H9 (cell line): ENCODE results near the gene ATAD1. TPM values are rescaled to one million over a fixed set of nuclear protein-coding genes. Genes with fewer than 3 reads are reported as not detected.
A peak's percentile ranks its signal among the peaks of the same experiment; 100 is the strongest.

ENCODE experiments used
- DNase-seq: peaks from one replicate; pipeline ENCODE4 v3.0.0-alpha.2; 2017
- H2AFZ ChIP-seq: one replicate; pipeline ENCODE4 v1.6.1; 2013; ENCODE audit warnings: mild to moderate bottlenecking, low read length, control low read depth, moderate library complexity
- H2AK5ac ChIP-seq: 2 replicates; pipeline ENCODE4 v1.6.1; 2013; ENCODE audit warnings: low read length, control low read depth, mixed read lengths; ENCODE audit not compliant: insufficient read length
- H2BK120ac ChIP-seq: one replicate; pipeline ENCODE4 v1.6.1; 2013; ENCODE audit warnings: low read depth, mild to moderate bottlenecking, low read length, control low read depth, inconsistent platforms; ENCODE audit not compliant: poor library complexity, severe bottlenecking
- H2BK12ac ChIP-seq: 2 replicates; pipeline ENCODE4 v1.6.1; 2013; ENCODE audit warnings: low read length, control low read depth, mixed read lengths, low read depth; ENCODE audit not compliant: insufficient read length
- H2BK15ac ChIP-seq: 2 replicates; pipeline ENCODE4 v1.6.1; 2013; ENCODE audit warnings: low read depth, low read length, control low read depth
- H2BK20ac ChIP-seq: one replicate; pipeline ENCODE4 v1.6.1; 2013; ENCODE audit warnings: low read depth, mild to moderate bottlenecking, low read length, control low read depth, inconsistent platforms; ENCODE audit not compliant: poor library complexity, severe bottlenecking
- H2BK5ac ChIP-seq: 2 replicates; pipeline ENCODE4 v1.6.1; 2013; ENCODE audit warnings: low read length, control low read depth, mixed read lengths; ENCODE audit not compliant: insufficient read length
- H3K14ac ChIP-seq: 2 replicates; pipeline ENCODE4 v1.6.1; 2013; ENCODE audit warnings: low read length, control low read depth; ENCODE audit not compliant: insufficient read depth
- H3K18ac ChIP-seq: 2 replicates; pipeline ENCODE4 v1.6.1; 2013; ENCODE audit warnings: low read depth, mild to moderate bottlenecking, mixed read lengths, low read length, control low read depth; ENCODE audit not compliant: insufficient read length
- H3K23ac ChIP-seq: 2 replicates; pipeline ENCODE4 v1.6.1; 2013; ENCODE audit warnings: low read length, control low read depth, mixed read lengths, low read depth; ENCODE audit not compliant: insufficient read length
- H3K23me2 ChIP-seq: 2 replicates; pipeline ENCODE4 v1.6.1; 2013; ENCODE audit warnings: low read depth, mild to moderate bottlenecking, mixed read lengths, low read length, control low read depth; ENCODE audit not compliant: insufficient read length, poor library complexity, severe bottlenecking
- H3K27ac ChIP-seq: 2 replicates; pipeline ENCODE4 v1.5.1; 2013; ENCODE audit warnings: low read length, control low read depth, mixed read lengths, low read depth; ENCODE audit not compliant: insufficient read length
- H3K27me3 ChIP-seq: 2 replicates; pipeline ENCODE4 v1.6.1; 2013; ENCODE audit warnings: low read length, control low read depth, inconsistent platforms; ENCODE audit not compliant: insufficient read depth
- H3K4ac ChIP-seq: 2 replicates; pipeline ENCODE4 v1.6.1; 2013; ENCODE audit warnings: low read depth, mild to moderate bottlenecking, control low read depth, inconsistent platforms, low read length, moderate library complexity
- H3K4me1 ChIP-seq: 2 replicates; pipeline ENCODE4 v1.6.1; 2013; ENCODE audit warnings: low read length, control low read depth, inconsistent platforms; ENCODE audit not compliant: insufficient read depth
- H3K4me2 ChIP-seq: 2 replicates; pipeline ENCODE4 v1.6.1; 2013; ENCODE audit warnings: low read length, control low read depth, mixed read lengths; ENCODE audit not compliant: insufficient read length, insufficient read depth
- H3K56ac ChIP-seq: 2 replicates; pipeline ENCODE4 v1.6.1; 2013; ENCODE audit warnings: low read depth, mild to moderate bottlenecking, mixed read lengths, low read length, control low read depth; ENCODE audit not compliant: insufficient read length
- H3K79me1 ChIP-seq: 2 replicates; pipeline ENCODE4 v1.6.1; 2013; ENCODE audit warnings: low read depth, mild to moderate bottlenecking, moderate library complexity, low read length, control low read depth, inconsistent platforms; ENCODE audit not compliant: insufficient read depth, poor library complexity, severe bottlenecking
- H3K79me2 ChIP-seq: 2 replicates; pipeline ENCODE4 v1.6.1; 2013; ENCODE audit warnings: low read length, control low read depth, inconsistent platforms; ENCODE audit not compliant: insufficient read depth
- H3K9ac ChIP-seq: 2 replicates; pipeline ENCODE4 v1.6.1; 2013; ENCODE audit warnings: low read length, control low read depth, mixed read lengths; ENCODE audit not compliant: insufficient read length; ENCODE audit errors: extremely low read depth
- H3K9me3 ChIP-seq: one replicate; pipeline ENCODE4 v1.6.1; 2013; ENCODE audit warnings: low read depth, low read length, inconsistent platforms; ENCODE audit not compliant: control insufficient read depth
- H3T11ph ChIP-seq: one replicate; pipeline ENCODE4 v1.6.1; 2013; ENCODE audit warnings: mild to moderate bottlenecking, low read length, control low read depth, inconsistent platforms
- H4K20me1 ChIP-seq: one replicate; pipeline ENCODE4 v1.6.1; 2013; ENCODE audit not compliant: control insufficient read depth, insufficient read length, insufficient read depth
- H4K5ac ChIP-seq: 2 replicates; pipeline ENCODE4 v1.6.1; 2013; ENCODE audit warnings: low read depth, mild to moderate bottlenecking, mixed read lengths, low read length, control low read depth; ENCODE audit not compliant: insufficient read length
- H4K8ac ChIP-seq: replicated peaks from 2 replicates; pipeline ENCODE4 v1.6.1; 2013; ENCODE audit warnings: low read length, control low read depth, mixed read lengths, low read depth; ENCODE audit not compliant: insufficient read length
- H4K91ac ChIP-seq: 2 replicates; pipeline ENCODE4 v1.6.1; 2013; ENCODE audit warnings: low read depth, mild to moderate bottlenecking, moderate library complexity, mixed read lengths, low read length, control low read depth; ENCODE audit not compliant: insufficient read length
- H3K27ac Mint-ChIP-seq, 3 experiments: 2 replicates in 2 of 3; 3 replicates in 1 of 3; pipeline ENCODE4 v1.8.0; 2020 to 2021; ENCODE audit warnings: mixed read lengths in 3 of 3, mild to moderate bottlenecking in 1 of 3, moderate library complexity in 1 of 3
- H3K27me3 Mint-ChIP-seq: 2 replicates; pipeline ENCODE4 v1.8.0; 2021; ENCODE audit warnings: low read depth, mild to moderate bottlenecking, moderate library complexity, mixed read lengths
- H3K36me3 Mint-ChIP-seq, 3 experiments: 2 replicates in 2 of 3; 3 replicates in 1 of 3; pipeline ENCODE4 v1.8.0; 2020 to 2021; ENCODE audit warnings: low read depth in 3 of 3, mixed read lengths in 3 of 3; ENCODE audit not compliant: insufficient read depth in 1 of 3
- H3K4me1 Mint-ChIP-seq, 2 experiments: 2 replicates each; pipeline ENCODE4 v1.8.0; 2020; ENCODE audit warnings: mixed read lengths in 2 of 2
- H3K4me3 Mint-ChIP-seq, 2 experiments: 2 replicates in 1 of 2; 3 replicates in 1 of 2; pipeline ENCODE4 v1.8.0; 2020 to 2021; ENCODE audit warnings: mild to moderate bottlenecking in 2 of 2, mixed read lengths in 2 of 2, moderate library complexity in 1 of 2
- H3K9me3 Mint-ChIP-seq, 2 experiments: 2 replicates in 1 of 2; 3 replicates in 1 of 2; pipeline ENCODE4 v1.8.0; 2020; ENCODE audit warnings: mild to moderate bottlenecking in 2 of 2, mixed read lengths in 2 of 2, moderate library complexity in 1 of 2
- CTCF ChIP-seq: fragments of 200-600 bp; sonication (generic); conservative IDR thresholded peaks from 3 replicates; pipeline ENCODE4 v1.8.0; 2021; ENCODE audit warnings: antibody characterized with exemption, mild to moderate bottlenecking
- WGBS: extraction: QIAGEN DNeasy Blood & Tissue Kit; methylation state at CpG from one replicate; pipeline ENCODE4 v1.1.7; 2013; ENCODE audit warnings: missing lambda C conversion rate, low lambda C conversion rate, mixed read lengths; ENCODE audit not compliant: insufficient read length; ENCODE audit errors: extremely low coverage; 5-methylcytosine and 5-hydroxymethylcytosine counted together
- total RNA-seq: library from RNA; stranded (reverse); gene quantifications from 2 replicates; pipeline ENCODE4 v1.2.1, GENCODE V29; 2021

Gene ATAD1
- total RNA-seq, 1 experiment from 2014 or later, result 38.7 TPM

- peaks cover 2% of the 10 kb centered on the region; the same call in 1 of the 2 replicates for H3K27me3 Mint-ChIP-seq
- Histone ChIP-seq H2AK5ac (no peak overlapping the region), H3K56ac (no peak overlapping the region), H2BK15ac (no peak overlapping the region), H2BK12ac (no peak overlapping the region), H2BK120ac (no peak overlapping the region), H2BK5ac (no peak overlapping the region), H3K79me2 (peaks cover 21% of the 10 kb centered on the region; the same call in 1 of the 2 replicates), H3K23ac (no peak overlapping the region), H4K91ac (no peak overlapping the region), H3K4ac (no peak overlapping the region), H3K9ac (peak overlapping the region; percentile 90), H3K14ac (peak overlapping the region; percentile 80; the same call in 1 of the 2 replicates), H3K4me2 (peak overlapping the region; percentile 68), H2AFZ (no peak overlapping the region), H3K18ac (no peak overlapping the region), H3K4me1 (no peaks in the 10 kb centered on the region), H3K79me1 (no peaks in the 10 kb centered on the region), H2BK20ac (no peak overlapping the region), H3K23me2 (peaks cover 6% of the 10 kb centered on the region), H4K8ac (no peak overlapping the region), H3K27ac (peak overlapping the region; percentile 15), H4K5ac (no peak overlapping the region), H3T11ph (no peak overlapping the region), H3K27me3 (no peaks in the 10 kb centered on the region), H4K20me1 (no peaks in the 10 kb centered on the region), H3K9me3 (no peaks in the 10 kb centered on the region)
- no CpG with 5 or more reads among the region's 10 CpGs for WGBS
- no peak for TF ChIP-seq CTCF
- no peak for DNase-seq
- H3K9me3 Mint-ChIP-seq, result no peaks in the 10 kb centered on the region
- H3K4me1 Mint-ChIP-seq, result peaks cover 19 to 20% of the 10 kb centered on the region in 2 experiments
- H3K36me3 Mint-ChIP-seq, result peaks cover 6 to 14% (median 9%) of the 10 kb centered on the region in 3 experiments
- peak overlapping the region; percentile 96 to 97 for H3K4me3 Mint-ChIP-seq
- H3K27ac Mint-ChIP-seq, result peak overlapping the region; percentile 95 to 99 (median 98)
These were observed 973 bp downstream of the ATAD1 start for GRCh38 chr10:87816898-87817608.
